Caco-2 (cell line): Measurements from ENCODE around the gene SPAST. TPM values are rescaled to one million over a fixed set of nuclear protein-coding genes. Genes with fewer than 3 reads are reported as not detected.
"Not testable (repeated sequence)": the region's sequence is repeated elsewhere in the genome, so short reads cannot be mapped to it uniquely, and the experiment has no call there.

Experiments used
- Bru-seq: library from RNA; stranded (reverse); fragments of 400-500 nt; gene quantifications from one replicate; lab custom pipeline; 2021; lab: Mats Ljungman, UMichigan
- BruChase-seq, 2 experiments: library from RNA; stranded (reverse); fragments of 400-500 nt; gene quantifications; one replicate each; lab custom pipeline; 2021; lab: Mats Ljungman, UMichigan
- BruUV-seq: library from RNA; stranded (reverse); fragments of 400-500 nt; replicated peaks from 2 replicates; lab custom pipeline; 2021; lab: Mats Ljungman, UMichigan
- CTCF ChIA-PET: fragments of 300-600 bp; sonication (Branson Sonifier 250); formaldehyde crosslinking; loops from one replicate; lab custom pipeline; 2022; ENCODE audit warnings: antibody characterized with exemption; lab: Charles Lee
- POLR2A ChIA-PET: fragments of 300-600 bp; sonication (Branson Sonifier 250); formaldehyde crosslinking; loops from one replicate; lab custom pipeline; 2022; ENCODE audit warnings: antibody characterized with exemption; lab: Charles Lee
- DNase-seq, 2 experiments: peaks; one replicate each; pipeline versions ENCODE4 v3.0.0 to v3.0.0-alpha.2; 2020 to 2022
- H3K27me3 ChIP-seq: replicated peaks from 2 replicates; pipeline ENCODE4 v1.6.0; 2011; ENCODE audit warnings: low read length; ENCODE audit not compliant: control insufficient read depth, insufficient read depth
- H3K36me3 ChIP-seq: 2 replicates; pipeline ENCODE4 v1.5.1; 2011; ENCODE audit warnings: low read length; ENCODE audit not compliant: control insufficient read depth, insufficient read depth
- H3K4me1 ChIP-seq: fragments of 250-450 bp; sonication (Bioruptor Pico); 2 replicates; pipeline ENCODE4 v1.5.1; 2020; ENCODE audit warnings: mild to moderate bottlenecking
- H3K4me3 ChIP-seq: 2 replicates; pipeline ENCODE4 v1.5.1; 2011; ENCODE audit warnings: low read depth, mild to moderate bottlenecking, control low read depth, low read length
- H3K9me3 ChIP-seq: fragments of 250-450 bp; sonication (Bioruptor Pico); 2 replicates; pipeline ENCODE4 v1.5.1; 2020; ENCODE audit warnings: mild to moderate bottlenecking, moderate library complexity
- H3K27ac Mint-ChIP-seq: one replicate; pipeline ENCODE4 v1.8.0; 2022; ENCODE audit warnings: mixed read lengths; ENCODE audit not compliant: unreplicated experiment
- H3K27me3 Mint-ChIP-seq: one replicate; pipeline ENCODE4 v1.8.0; 2022; ENCODE audit warnings: mixed read lengths; ENCODE audit not compliant: insufficient read depth, unreplicated experiment
- H3K36me3 Mint-ChIP-seq: one replicate; pipeline ENCODE4 v1.8.0; 2022; ENCODE audit warnings: mild to moderate bottlenecking, mixed read lengths; ENCODE audit not compliant: insufficient read depth, unreplicated experiment
- H3K4me1 Mint-ChIP-seq: one replicate; pipeline ENCODE4 v1.8.0; 2022; ENCODE audit warnings: low read depth, mixed read lengths; ENCODE audit not compliant: unreplicated experiment
- H3K4me3 Mint-ChIP-seq: one replicate; pipeline ENCODE4 v1.8.0; 2022; ENCODE audit warnings: mild to moderate bottlenecking, moderate library complexity, mixed read lengths; ENCODE audit not compliant: unreplicated experiment
- H3K9me3 Mint-ChIP-seq: one replicate; pipeline ENCODE4 v1.8.0; 2022; ENCODE audit warnings: mixed read lengths; ENCODE audit not compliant: unreplicated experiment
- CTCF ChIP-seq, 2 experiments: fragments of 200-600 bp in 1 of 2; IDR thresholded peaks; 1 replicate in 1 of 2; 2 replicates in 1 of 2; pipeline versions ENCODE4 v1.5.1 to v1.8.0; 2011 to 2022; ENCODE audit warnings: antibody characterized with exemption in 1 of 2, control low read depth in 1 of 2, inconsistent platforms in 1 of 2, low read depth in 1 of 2, low read length in 1 of 2, mild to moderate bottlenecking in 1 of 2, moderate library complexity in 1 of 2; ENCODE audit not compliant: insufficient read depth in 1 of 2, severe bottlenecking in 1 of 2, unreplicated experiment in 1 of 2
- intact Hi-C: fragments of 100-400 bp; cut with micrococcal nuclease; formaldehyde crosslinking; loops from one replicate; pipeline ENCODE4 v1.10.0; 2022; ENCODE audit not compliant: unreplicated experiment
- long read RNA-seq: library from polyadenylated mRNA; stranded (forward); transcript quantifications from one replicate; pipeline ENCODE4 v2.0.0, GENCODE V29; 2022
- total RNA-seq: library from RNA; stranded (reverse); gene quantifications from 2 replicates; pipeline ENCODE4 v1.2.3, GENCODE V29; 2022

SPAST gene, protein sequence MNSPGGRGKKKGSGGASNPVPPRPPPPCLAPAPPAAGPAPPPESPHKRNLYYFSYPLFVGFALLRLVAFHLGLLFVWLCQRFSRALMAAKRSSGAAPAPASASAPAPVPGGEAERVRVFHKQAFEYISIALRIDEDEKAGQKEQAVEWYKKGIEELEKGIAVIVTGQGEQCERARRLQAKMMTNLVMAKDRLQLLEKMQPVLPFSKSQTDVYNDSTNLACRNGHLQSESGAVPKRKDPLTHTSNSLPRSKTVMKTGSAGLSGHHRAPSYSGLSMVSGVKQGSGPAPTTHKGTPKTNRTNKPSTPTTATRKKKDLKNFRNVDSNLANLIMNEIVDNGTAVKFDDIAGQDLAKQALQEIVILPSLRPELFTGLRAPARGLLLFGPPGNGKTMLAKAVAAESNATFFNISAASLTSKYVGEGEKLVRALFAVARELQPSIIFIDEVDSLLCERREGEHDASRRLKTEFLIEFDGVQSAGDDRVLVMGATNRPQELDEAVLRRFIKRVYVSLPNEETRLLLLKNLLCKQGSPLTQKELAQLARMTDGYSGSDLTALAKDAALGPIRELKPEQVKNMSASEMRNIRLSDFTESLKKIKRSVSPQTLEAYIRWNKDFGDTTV
- 29.7 and 31.7 TPM in 2 replicates for total RNA-seq
- Bru-seq, nascent RNA: percentile 66 among the genes with signal in this experiment
- percentile 75 among the genes with signal in this experiment for BruChase-seq, experiment 1, labeled RNA remaining after a 2-hour chase
- percentile 82 among the genes with signal in this experiment for BruChase-seq, experiment 2, labeled RNA remaining after a 6-hour chase
- long read RNA-seq, full-length matches to known transcripts: 33 of 50 reads
- long read RNA-seq, partial matches to known transcripts: 5 of 50 reads
- long read RNA-seq, other reads (novel, unspliced or antisense): 12 of 50 reads

DNA sequence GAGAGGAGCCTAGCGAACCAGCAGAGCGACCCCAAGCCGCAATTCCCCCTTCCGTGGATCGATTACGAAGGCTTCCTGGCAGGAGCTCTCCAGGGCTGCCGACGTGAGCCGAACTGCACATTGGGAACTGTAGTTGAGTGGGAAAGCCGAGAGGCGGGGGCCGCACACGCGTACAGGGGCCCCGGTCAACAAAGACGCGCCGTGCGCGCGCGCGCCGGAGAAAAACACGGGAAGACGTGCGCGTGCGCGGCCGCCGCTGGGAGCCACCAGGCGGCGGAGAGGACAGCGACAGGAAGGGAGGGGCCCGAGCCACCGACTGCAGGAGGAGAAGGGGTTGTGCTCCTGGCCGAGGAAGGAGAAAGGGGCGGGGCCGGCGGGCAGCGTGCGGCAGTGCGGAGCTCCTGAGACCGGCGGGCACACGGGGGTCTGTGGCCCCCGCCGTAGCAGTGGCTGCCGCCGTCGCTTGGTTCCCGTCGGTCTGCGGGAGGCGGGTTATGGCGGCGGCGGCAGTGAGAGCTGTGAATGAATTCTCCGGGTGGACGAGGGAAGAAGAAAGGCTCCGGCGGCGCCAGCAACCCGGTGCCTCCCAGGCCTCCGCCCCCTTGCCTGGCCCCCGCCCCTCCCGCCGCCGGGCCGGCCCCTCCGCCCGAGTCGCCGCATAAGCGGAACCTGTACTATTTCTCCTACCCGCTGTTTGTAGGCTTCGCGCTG lies at the start of gene SPAST:
Gene SPAST (plus strand): TSS at position 247 of the 711 bp plus-strand sequence. CDS start 276 bp downstream, at position 523.
- H3K27ac Mint-ChIP-seq: peak within 1 kb of the TSS; percentile 78
- DNase-seq: peak; percentile 98 to 99
- H3K4me3 ChIP-seq: peak within 1 kb of the TSS; percentile 94
- ChIA-PET POLR2A (interaction anchor here (0.6 to 3.5 kb wide), 9 partner anchors 9 to 102 kb away, joined by 3 to 79 read pairs (median 5); partner anchors contain the start of genes DPY30 and SLC30A6), CTCF (interaction anchor here (0.6 to 3.2 kb wide), 7 partner anchors 10 to 417 kb away, joined by 3 to 18 read pairs (median 4); partner anchors contain the start of genes DPY30 and SLC30A6)
- H3K4me1 ChIP-seq: no peaks in the 10 kb centered on the region; the same call in 1 of the 2 replicates
- H3K4me3 Mint-ChIP-seq: peak within 1 kb of the TSS; percentile 71
- no peaks in the 10 kb centered on the region for H3K9me3 Mint-ChIP-seq
- no peaks in the 10 kb centered on the region for H3K36me3 ChIP-seq
- H3K36me3 Mint-ChIP-seq: peaks cover 14% of the 10 kb centered on the region
- intact Hi-C loops: loop anchor here (1.0 to 10.0 kb wide), 7 partner anchors 10 to 291 kb away; partner anchors contain the start of genes BIRC6, DPY30, MEMO1 and SLC30A6
- H3K4me1 Mint-ChIP-seq: peaks cover 7% of the 10 kb centered on the region
- H3K27me3 Mint-ChIP-seq: no peaks in the 10 kb centered on the region
- no peaks in the 10 kb centered on the region for H3K9me3 ChIP-seq
- peak; percentile 51 to 58 for TF ChIP-seq CTCF (IDR thresholded peaks at IDR 0.05; ENCODE audit: insufficient read depth in 1 of 2, low read depth in 1 of 2, low read length in 1 of 2, severe bottlenecking in 1 of 2, unreplicated experiment in 1 of 2)
- no peaks in the 10 kb centered on the region for H3K27me3 ChIP-seq
- BruUV-seq: no TSS peak

- H3K9me3 ChIP-seq, H3K4me1 ChIP-seq, H3K27ac Mint-ChIP-seq, H3K4me3 ChIP-seq, H3K27me3 ChIP-seq, CTCF ChIA-PET, H3K9me3 Mint-ChIP-seq, POLR2A ChIA-PET, DNase-seq, intact Hi-C loops, H3K27me3 Mint-ChIP-seq, H3K4me3 Mint-ChIP-seq, BruUV-seq, H3K4me1 Mint-ChIP-seq, H3K36me3 ChIP-seq: not testable (repeated sequence)
- H3K36me3 Mint-ChIP-seq: peaks cover 28% of the 10 kb centered on the region
These were observed 44.4 kb upstream of the SPAST start for GRCh38 chr2:32018789-32019482.

DNA sequence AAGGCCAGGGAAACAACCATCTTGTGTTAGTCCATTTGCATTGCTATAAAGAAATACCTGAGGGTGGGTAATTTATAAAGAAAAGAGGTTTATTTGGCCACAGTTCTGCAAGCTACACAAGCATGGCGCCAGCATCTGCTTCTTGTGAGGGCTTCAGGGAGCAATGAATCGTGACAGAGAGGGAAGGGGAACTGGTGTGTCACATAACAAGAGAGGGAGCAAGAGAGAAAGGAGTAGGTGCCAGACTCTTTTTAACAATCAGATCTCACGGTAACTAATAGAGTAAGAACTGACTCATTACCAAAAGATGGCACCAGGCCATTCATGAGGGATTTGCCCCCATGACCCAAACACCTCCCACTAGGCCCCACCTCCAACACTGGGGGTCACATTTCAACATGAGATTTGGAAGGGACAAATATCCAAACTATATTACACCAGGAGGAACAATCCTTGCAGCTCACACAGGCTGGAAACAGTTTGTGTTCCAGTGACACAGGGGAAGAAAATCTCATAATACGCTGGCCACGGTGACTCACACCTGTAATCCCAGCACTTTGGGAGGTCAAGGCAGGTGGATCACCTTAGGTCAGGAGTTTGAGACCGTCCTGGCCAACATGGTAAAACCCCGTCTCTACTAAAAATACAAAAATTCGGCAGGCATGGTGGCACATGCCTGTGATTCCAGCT lies 29.0 kb upstream of the SPAST start:
- DNase-seq, H3K27ac Mint-ChIP-seq, H3K9me3 Mint-ChIP-seq, BruUV-seq, H3K36me3 ChIP-seq, intact Hi-C loops, H3K4me1 Mint-ChIP-seq, H3K4me3 ChIP-seq, H3K4me1 ChIP-seq, CTCF ChIA-PET, H3K9me3 ChIP-seq, H3K27me3 ChIP-seq, H3K27me3 Mint-ChIP-seq, H3K4me3 Mint-ChIP-seq, POLR2A ChIA-PET: not testable (repeated sequence)
- H3K36me3 Mint-ChIP-seq: peaks cover 28% of the 10 kb centered on the region
